ENCODE data around the gene C19orf67. TPM values are rescaled to one million over a fixed set of nuclear protein-coding genes. Genes with fewer than 3 reads are reported as not detected.

The C19orf67 gene
- total and polyA plus RNA-seq, 2 experiments from 2014 or later: not detected

DNA sequence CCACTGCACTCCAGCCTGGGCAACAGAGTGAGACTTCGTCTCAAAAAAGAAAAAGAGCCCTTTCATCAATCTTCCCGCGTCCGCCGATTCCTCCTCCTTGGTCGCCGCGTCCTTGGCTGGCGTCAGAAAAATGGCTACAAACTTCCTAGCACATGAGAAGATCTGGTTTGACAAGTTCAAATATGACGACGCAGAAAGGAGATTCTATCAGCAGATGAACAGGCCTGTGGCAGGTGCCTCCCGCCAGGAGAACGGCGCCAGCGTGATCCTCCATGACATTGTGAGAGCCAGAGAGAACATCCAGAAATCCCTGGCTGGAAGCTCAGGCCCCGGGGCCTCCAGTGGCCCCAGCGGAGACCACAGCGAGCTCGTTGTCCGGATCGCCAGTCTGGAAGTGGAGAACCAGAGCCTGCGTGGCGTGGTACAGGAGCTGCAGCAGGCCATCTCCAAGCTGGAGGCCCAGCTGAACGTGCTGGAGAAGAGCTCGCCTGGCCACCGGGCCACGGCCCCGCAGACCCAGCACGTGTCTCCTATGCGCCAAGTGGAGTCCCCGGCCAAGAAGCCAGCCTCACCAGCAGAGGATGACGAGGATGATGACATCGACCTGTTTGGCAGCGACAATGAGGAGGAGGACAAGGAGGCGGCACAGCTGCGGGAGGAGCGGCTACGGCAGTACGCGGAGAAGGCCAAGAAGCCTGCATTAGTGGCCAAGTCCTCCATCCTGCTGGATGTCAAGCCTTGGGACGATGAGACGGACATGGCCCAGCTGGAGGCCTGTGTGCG lies 15.1 kb downstream of the C19orf67 start:
- Histone ChIP-seq H3K36me3 (ENCODE audit: insufficient read depth) (no peaks in the 10 kb centered on the region), H3K27ac (ENCODE audit: low read depth) (no peak overlapping the region), H3K9me2 (ENCODE audit: insufficient read depth) (no peaks in the 10 kb centered on the region), H2AFZ (no peak overlapping the region), H4K20me1 (replicated peaks; ENCODE audit: insufficient read depth) (no peaks in the 10 kb centered on the region), H3K4me2 (no peak overlapping the region), H3K4me1 (ENCODE audit: insufficient read depth) (peaks cover 4% of the 10 kb centered on the region; the same call in 1 of the 2 replicates), H3K4me3 (no peak overlapping the region), H3K27me3 (ENCODE audit: insufficient read depth) (peaks cover 48% of the 10 kb centered on the region), H3F3A (replicated peaks; ENCODE audit: low read depth) (peaks cover 20% of the 10 kb centered on the region; the same call in 1 of the 2 replicates), H3K79me2 (replicated peaks; ENCODE audit: insufficient read depth) (no peaks in the 10 kb centered on the region)
- no peak overlapping the region for H3K27ac Mint-ChIP-seq
- DNase-seq (ENCODE audit: low spot score) (no peak), ATAC-seq (no peak)
- peaks cover 12% of the 10 kb centered on the region for H3K4me1 Mint-ChIP-seq
- no peak overlapping the region; the same call in 2 of the 3 replicates for H3K4me3 Mint-ChIP-seq
- H3K9me3 Mint-ChIP-seq: no peaks in the 10 kb centered on the region; the same call in 2 of the 3 replicates
- no peaks in the 10 kb centered on the region for H3K36me3 Mint-ChIP-seq (ENCODE audit: low read depth)
- peaks cover 43% of the 10 kb centered on the region for H3K27me3 Mint-ChIP-seq (ENCODE audit: insufficient read depth, low read depth, poor library complexity)
- no peak for TF ChIP-seq ZNF114 (CRISPR knock-in tag; IDR thresholded peaks at IDR 0.05)
- TF ChIP-seq JUNB (IDR thresholded peaks at IDR 0.05; ENCODE audit: unreplicated experiment): no peak
- TF ChIP-seq, protein P1, sequence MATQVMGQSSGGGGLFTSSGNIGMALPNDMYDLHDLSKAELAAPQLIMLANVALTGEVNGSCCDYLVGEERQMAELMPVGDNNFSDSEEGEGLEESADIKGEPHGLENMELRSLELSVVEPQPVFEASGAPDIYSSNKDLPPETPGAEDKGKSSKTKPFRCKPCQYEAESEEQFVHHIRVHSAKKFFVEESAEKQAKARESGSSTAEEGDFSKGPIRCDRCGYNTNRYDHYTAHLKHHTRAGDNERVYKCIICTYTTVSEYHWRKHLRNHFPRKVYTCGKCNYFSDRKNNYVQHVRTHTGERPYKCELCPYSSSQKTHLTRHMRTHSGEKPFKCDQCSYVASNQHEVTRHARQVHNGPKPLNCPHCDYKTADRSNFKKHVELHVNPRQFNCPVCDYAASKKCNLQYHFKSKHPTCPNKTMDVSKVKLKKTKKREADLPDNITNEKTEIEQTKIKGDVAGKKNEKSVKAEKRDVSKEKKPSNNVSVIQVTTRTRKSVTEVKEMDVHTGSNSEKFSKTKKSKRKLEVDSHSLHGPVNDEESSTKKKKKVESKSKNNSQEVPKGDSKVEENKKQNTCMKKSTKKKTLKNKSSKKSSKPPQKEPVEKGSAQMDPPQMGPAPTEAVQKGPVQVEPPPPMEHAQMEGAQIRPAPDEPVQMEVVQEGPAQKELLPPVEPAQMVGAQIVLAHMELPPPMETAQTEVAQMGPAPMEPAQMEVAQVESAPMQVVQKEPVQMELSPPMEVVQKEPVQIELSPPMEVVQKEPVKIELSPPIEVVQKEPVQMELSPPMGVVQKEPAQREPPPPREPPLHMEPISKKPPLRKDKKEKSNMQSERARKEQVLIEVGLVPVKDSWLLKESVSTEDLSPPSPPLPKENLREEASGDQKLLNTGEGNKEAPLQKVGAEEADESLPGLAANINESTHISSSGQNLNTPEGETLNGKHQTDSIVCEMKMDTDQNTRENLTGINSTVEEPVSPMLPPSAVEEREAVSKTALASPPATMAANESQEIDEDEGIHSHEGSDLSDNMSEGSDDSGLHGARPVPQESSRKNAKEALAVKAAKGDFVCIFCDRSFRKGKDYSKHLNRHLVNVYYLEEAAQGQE (IDR thresholded peaks at IDR 0.05; ENCODE audit: unreplicated experiment): no peak

GRCh38 chr19:14066134-14066533 lies 19.4 kb downstream of the C19orf67 start:
- ATAC-seq: no peak
- no peaks in the 10 kb centered on the region; the same call in 2 of the 3 replicates for H3K9me3 Mint-ChIP-seq

More at GRCh38 chr19:14066134-14066533, 19.4 kb downstream of the C19orf67 start:
- Histone ChIP-seq H3K36me3 (ENCODE audit: insufficient read depth) (no peaks in the 10 kb centered on the region), H3K27ac (ENCODE audit: low read depth) (no peak overlapping the region), H3K27me3 (ENCODE audit: insufficient read depth) (peaks cover 8% of the 10 kb centered on the region; the same call in 1 of the 2 replicates), H2AFZ (no peak overlapping the region), H3K4me1 (ENCODE audit: insufficient read depth) (0 out of 2 replicates have a peak, but pooled peaks cover 2% of the 10 kb centered on the region), H3K4me2 (no peak overlapping the region), H4K20me1 (replicated peaks; ENCODE audit: insufficient read depth) (no peaks in the 10 kb centered on the region), H3K4me3 (no peak overlapping the region), H3K79me2 (replicated peaks; ENCODE audit: insufficient read depth) (no peaks in the 10 kb centered on the region), H3F3A (replicated peaks; ENCODE audit: low read depth) (0 out of 2 replicates have a peak, but pooled peaks cover 8% of the 10 kb centered on the region), H3K9me2 (ENCODE audit: insufficient read depth) (no peaks in the 10 kb centered on the region)
- Mint-ChIP-seq H3K27ac (no peak overlapping the region), H3K4me3 (no peak overlapping the region), H3K36me3 (ENCODE audit: low read depth) (no peaks in the 10 kb centered on the region), H3K4me1 (peaks cover 5% of the 10 kb centered on the region; the same call in 2 of the 3 replicates), H3K27me3 (ENCODE audit: insufficient read depth, low read depth, poor library complexity) (peaks cover 13% of the 10 kb centered on the region)
- no peak for TF ChIP-seq ZNF331 (CRISPR knock-in tag; IDR thresholded peaks at IDR 0.05; ENCODE audit: low read depth)
- TF ChIP-seq ZNF114 (CRISPR knock-in tag; IDR thresholded peaks at IDR 0.05): no peak
- no peak for TF ChIP-seq STAT1 (IDR thresholded peaks at IDR 0.05; ENCODE audit: unreplicated experiment)
- TF ChIP-seq ETS1 (IDR thresholded peaks at IDR 0.05): no peak
- TF ChIP-seq, protein P1 (IDR thresholded peaks at IDR 0.05; ENCODE audit: unreplicated experiment): no peak
- no peak for TF ChIP-seq CREB1 (CRISPR knock-in tag; IDR thresholded peaks at IDR 0.05; ENCODE audit: low read depth)
- no peak for TF ChIP-seq EZH2phosphoT487 (IDR thresholded peaks at IDR 0.05; ENCODE audit: unreplicated experiment)
- no peak for TF ChIP-seq EZH2 (IDR thresholded peaks at IDR 0.05; ENCODE audit: low read depth, unreplicated experiment)
- TF ChIP-seq NANOG (IDR thresholded peaks at IDR 0.05; ENCODE audit: borderline replicate concordance): no peak
- no peak for DNase-seq (ENCODE audit: low spot score)
